Measurements from ENCODE around the gene PLEKHA1.

GRCh38 chr10:122475100-122475499 is 100.6 kb downstream of the PLEKHA1 start:
- TF ChIP-seq CTCF (IDR thresholded peaks at IDR 0.05; ENCODE audit: insufficient read depth, low read length): no peak
- no peak for TF ChIP-seq POLR2AphosphoS5 (IDR thresholded peaks at IDR 0.05; ENCODE audit: low read depth)
- no peak for TF ChIP-seq GABPA (IDR thresholded peaks at IDR 0.05; ENCODE audit: low read depth)

Data from HL-60 (cell line).